HUES64 (cell line): ENCODE data around the gene DMKN.

ENCODE experiments used
- H3K27ac ChIP-seq: 2 replicates; pipeline ENCODE4 v1.7.0; 2013; ENCODE audit warnings: low read depth, low read length, inconsistent platforms
- H3K27me3 ChIP-seq: 2 replicates; pipeline ENCODE4 v1.6.1; 2013; ENCODE audit warnings: mild to moderate bottlenecking, low read length; ENCODE audit not compliant: insufficient read depth
- H3K36me3 ChIP-seq: 2 replicates; pipeline ENCODE4 v1.6.1; 2013; ENCODE audit warnings: mild to moderate bottlenecking, low read length; ENCODE audit not compliant: insufficient read depth
- H3K4me1 ChIP-seq: 2 replicates; pipeline ENCODE4 v1.6.1; 2013; ENCODE audit warnings: mild to moderate bottlenecking, low read length, moderate library complexity; ENCODE audit not compliant: insufficient read depth
- H3K4me3 ChIP-seq: 2 replicates; pipeline ENCODE4 v1.5.1; 2013; ENCODE audit warnings: mild to moderate bottlenecking, low read length, moderate library complexity
- H3K9ac ChIP-seq: 2 replicates; pipeline ENCODE4 v1.6.1; 2013; ENCODE audit warnings: mild to moderate bottlenecking, low read depth, low read length
- H3K9me3 ChIP-seq: 2 replicates; pipeline ENCODE4 v1.6.1; 2013; ENCODE audit warnings: low read depth, low read length; ENCODE audit not compliant: insufficient read depth
- WGBS: fragments of 150-250, 120-280 bp; methylation state at CpG from one replicate; pipeline ENCODE4 v1.1.7; 2013; ENCODE audit warnings: missing lambda C conversion rate; 5-methylcytosine and 5-hydroxymethylcytosine counted together

The DMKN gene

DNA sequence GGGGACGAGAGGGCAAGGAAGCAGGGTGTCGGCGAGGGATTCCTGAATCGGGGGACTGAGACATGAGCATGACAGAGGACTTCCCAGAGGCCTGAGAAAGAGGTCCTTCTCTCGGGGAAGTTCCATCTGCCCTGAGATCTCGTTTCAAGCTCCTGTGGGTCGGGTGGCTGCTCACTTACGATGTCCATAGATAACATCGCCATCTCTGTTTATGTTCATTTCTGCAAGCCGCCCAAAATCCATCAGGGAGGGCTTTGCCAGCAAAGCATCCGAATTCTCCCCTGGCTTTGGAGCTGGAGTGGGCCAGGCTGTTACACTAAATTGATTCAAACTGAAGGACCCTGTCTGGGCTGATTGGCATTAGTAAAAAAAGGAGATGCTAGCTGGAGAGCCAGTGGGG is 5.9 kb downstream of the DMKN start:
- Histone ChIP-seq H3K36me3 (peaks cover 53% of the 10 kb centered on the region), H3K4me3 (no peak overlapping the region), H3K9ac (no peak overlapping the region), H3K9me3 (no peaks in the 10 kb centered on the region), H3K4me1 (peaks cover 8% of the 10 kb centered on the region; the same call in 1 of the 2 replicates), H3K27me3 (peaks cover 8% of the 10 kb centered on the region), H3K27ac (no peak overlapping the region)
- WGBS = 95% methylated on average over 11 of the region's 11 CpGs

DNA sequence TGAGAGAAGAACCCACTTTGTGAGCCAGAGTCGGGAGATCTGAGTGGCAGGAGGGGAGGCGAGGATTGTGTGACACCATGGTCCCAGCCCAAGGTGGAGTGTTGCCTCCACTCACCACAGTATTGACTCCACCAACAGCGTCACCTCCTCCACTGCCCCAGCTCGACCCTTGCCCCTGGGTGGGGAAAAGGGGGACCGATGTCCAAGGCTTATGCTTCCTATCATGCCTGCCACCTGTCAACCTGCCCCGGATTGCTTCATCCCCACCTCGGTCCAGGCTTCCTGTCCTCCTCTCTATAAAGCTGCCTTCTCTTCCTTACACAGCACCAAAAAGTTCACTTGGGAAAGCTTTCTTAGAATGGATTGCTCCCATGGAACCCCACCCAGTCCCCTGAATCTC is 7.4 kb downstream of the DMKN start:
- peaks cover 5% of the 10 kb centered on the region for H3K27me3 ChIP-seq
- H3K4me1 ChIP-seq = peaks cover 8% of the 10 kb centered on the region; the same call in 1 of the 2 replicates
- 94% methylated on average over 7 of the region's 7 CpGs for WGBS
- H3K9me3 ChIP-seq = no peaks in the 10 kb centered on the region
- H3K9ac ChIP-seq = no peak overlapping the region
- H3K27ac ChIP-seq = no peak overlapping the region
- H3K36me3 ChIP-seq = peaks cover 66% of the 10 kb centered on the region
- H3K4me3 ChIP-seq = no peak overlapping the region

DNA sequence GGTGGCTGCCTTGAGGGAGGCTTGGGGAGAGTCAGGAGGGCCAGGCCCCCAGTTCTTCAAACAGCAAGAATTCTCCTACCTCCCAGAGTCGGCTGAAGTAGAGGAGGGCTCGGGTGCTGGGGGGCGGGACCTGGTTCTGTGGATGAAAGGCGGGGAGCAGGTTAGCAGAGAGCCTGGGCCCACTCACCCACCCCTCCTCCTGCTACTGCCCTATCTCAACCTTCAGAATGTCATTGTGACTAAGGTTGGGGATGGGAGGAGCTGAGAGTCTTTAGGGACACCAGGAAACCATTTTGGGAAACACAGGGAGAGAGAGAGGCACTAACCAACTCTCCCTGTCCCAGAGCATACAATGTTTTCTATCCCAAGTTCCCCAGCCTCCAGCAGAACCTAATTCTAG is 10.7 kb downstream of the DMKN start:
- Histone ChIP-seq H3K9ac (no peak overlapping the region), H3K27ac (no peak overlapping the region), H3K4me1 (no peaks in the 10 kb centered on the region), H3K36me3 (peaks cover 93% of the 10 kb centered on the region), H3K9me3 (no peaks in the 10 kb centered on the region), H3K4me3 (no peak overlapping the region), H3K27me3 (no peaks in the 10 kb centered on the region)
- no CpG with 5 or more reads among the region's 4 CpGs for WGBS

DNA sequence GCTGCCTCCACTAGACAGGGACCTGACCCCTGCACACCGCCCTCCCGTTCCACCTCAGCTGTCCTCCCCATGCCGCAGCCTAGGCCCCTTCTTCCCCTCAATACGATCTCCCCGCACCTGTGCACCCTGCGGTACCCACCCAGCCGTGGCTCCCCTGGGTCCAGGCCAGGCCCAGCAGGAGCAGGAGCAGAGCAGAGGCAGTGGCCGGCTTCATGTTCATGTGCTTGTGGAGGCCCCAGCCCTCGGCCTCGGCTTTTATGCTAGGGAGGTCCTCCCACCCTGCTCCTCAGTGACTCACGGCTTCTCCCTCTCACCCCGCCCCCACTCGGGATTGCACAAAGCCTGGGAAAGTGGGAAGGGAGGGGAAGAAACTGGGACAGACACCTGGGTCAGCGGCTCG is 11.8 kb downstream of the DMKN start:
- Histone ChIP-seq H3K36me3 (peaks cover 86% of the 10 kb centered on the region), H3K27me3 (no peaks in the 10 kb centered on the region), H3K27ac (no peak overlapping the region), H3K4me3 (no peak overlapping the region), H3K9ac (no peak overlapping the region), H3K4me1 (no peaks in the 10 kb centered on the region), H3K9me3 (no peaks in the 10 kb centered on the region)
- 84% methylated on average over 10 of the region's 15 CpGs for WGBS

DNA sequence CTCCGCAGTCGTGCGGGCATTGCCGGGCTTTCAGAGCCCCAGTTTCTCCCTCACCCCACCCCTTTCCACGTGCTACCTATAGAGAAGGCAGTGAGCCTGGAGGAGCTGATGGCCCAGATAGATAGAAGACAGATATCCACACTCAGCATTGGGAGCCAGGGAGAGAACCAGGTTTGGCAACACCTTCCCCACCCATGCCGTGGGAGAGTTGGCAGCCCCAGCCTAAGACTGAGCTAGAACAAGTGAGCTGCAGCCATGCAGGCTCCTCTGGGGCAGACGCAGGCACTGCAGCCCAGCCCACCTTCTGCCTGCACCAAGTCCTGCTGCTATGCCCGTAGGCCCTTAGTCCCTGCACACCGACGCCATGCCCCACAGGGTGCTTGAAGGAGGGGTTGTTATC is 12.8 kb downstream of the DMKN start:
- 99% methylated on average over 6 of the region's 10 CpGs for WGBS
- Histone ChIP-seq H3K27me3 (no peaks in the 10 kb centered on the region), H3K9ac (no peak overlapping the region), H3K27ac (no peak overlapping the region), H3K4me3 (no peak overlapping the region), H3K36me3 (peaks cover 77% of the 10 kb centered on the region), H3K9me3 (no peaks in the 10 kb centered on the region), H3K4me1 (no peaks in the 10 kb centered on the region)

DNA sequence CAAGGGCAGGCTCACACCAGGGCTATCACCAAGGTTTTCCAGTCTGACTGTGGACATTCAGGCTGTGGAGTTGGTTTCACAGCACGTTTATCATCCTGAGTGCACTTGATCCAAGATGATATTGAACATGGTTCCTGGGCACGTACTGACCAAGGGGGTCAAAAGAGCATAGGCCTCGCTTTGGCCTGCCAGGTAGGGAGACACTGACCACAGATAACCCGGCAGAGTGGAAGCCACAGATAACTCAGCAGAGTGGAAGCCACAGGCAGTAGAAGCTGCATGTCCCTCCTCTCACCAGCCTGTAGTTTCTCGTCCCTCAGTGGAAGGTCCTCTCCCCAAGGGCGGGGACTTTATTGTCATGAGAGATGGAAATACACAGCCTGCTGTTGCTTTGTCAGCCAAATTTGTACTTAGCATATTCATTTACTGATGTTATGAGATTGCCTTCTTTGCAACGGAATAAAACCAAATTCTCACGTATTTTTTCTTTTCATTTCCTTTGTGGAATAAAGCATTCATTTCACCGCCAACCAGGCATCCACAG is 14.4 kb downstream of the DMKN start:
- Histone ChIP-seq H3K27ac (no peak overlapping the region), H3K4me1 (no peaks in the 10 kb centered on the region), H3K27me3 (no peaks in the 10 kb centered on the region), H3K9ac (no peak overlapping the region), H3K9me3 (no peaks in the 10 kb centered on the region), H3K4me3 (no peak overlapping the region), H3K36me3 (peaks cover 61% of the 10 kb centered on the region)
- WGBS = 81% methylated on average over 9 of the region's 9 CpGs

DNA sequence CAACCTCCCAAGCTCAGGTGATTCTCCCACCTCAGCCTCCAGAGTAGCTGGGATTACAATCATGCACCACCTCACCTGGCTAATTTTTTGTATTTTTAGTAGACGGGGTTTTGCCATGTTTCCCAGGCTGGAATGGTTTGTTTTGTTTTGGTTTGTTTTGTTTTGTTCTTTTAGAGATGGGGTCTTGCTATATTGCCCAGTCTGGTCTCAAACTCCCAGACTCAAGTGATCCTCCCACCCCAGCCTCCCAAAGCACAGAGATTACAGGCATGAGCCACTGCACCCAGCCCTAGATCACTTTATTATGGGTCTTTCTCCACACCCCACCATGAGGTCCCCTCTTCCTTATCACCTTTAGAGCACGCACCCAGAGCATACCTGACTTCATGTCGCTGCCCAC is 15.2 kb downstream of the DMKN start:
- Histone ChIP-seq H3K4me1 (no peaks in the 10 kb centered on the region), H3K4me3 (no peak overlapping the region), H3K9ac (no peak overlapping the region), H3K36me3 (peaks cover 55% of the 10 kb centered on the region), H3K27ac (no peak overlapping the region), H3K9me3 (no peaks in the 10 kb centered on the region), H3K27me3 (no peaks in the 10 kb centered on the region)
- WGBS = 95% methylated on average over 2 of the region's 3 CpGs

DNA sequence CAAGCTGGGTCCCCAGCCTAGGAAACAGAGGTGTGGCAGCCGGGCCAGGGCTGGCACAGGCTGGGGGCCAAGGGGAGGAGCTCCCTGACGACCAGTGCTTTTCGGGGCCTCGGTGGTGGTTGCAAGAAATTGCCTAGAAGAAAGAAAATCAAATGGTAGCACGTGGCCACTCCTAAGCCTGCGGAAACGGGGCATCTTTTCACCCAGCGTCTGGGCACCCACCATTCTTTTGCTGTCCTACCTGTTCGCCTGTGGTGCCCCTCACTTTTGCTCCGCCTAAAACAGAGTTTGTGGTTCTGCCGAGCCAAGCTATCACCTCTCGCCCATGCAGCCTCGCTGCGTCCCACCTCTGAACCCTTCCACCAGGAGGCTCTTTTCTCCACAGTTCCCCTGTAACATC is 16.0 kb downstream of the DMKN start:
- no peak overlapping the region for H3K27ac ChIP-seq
- H3K27me3 ChIP-seq = no peaks in the 10 kb centered on the region
- H3K9me3 ChIP-seq = no peaks in the 10 kb centered on the region
- H3K36me3 ChIP-seq = peaks cover 47% of the 10 kb centered on the region
- 91% methylated on average over 14 of the region's 14 CpGs for WGBS
- H3K4me3 ChIP-seq = no peak overlapping the region
- H3K9ac ChIP-seq = no peak overlapping the region
- no peaks in the 10 kb centered on the region for H3K4me1 ChIP-seq

DNA sequence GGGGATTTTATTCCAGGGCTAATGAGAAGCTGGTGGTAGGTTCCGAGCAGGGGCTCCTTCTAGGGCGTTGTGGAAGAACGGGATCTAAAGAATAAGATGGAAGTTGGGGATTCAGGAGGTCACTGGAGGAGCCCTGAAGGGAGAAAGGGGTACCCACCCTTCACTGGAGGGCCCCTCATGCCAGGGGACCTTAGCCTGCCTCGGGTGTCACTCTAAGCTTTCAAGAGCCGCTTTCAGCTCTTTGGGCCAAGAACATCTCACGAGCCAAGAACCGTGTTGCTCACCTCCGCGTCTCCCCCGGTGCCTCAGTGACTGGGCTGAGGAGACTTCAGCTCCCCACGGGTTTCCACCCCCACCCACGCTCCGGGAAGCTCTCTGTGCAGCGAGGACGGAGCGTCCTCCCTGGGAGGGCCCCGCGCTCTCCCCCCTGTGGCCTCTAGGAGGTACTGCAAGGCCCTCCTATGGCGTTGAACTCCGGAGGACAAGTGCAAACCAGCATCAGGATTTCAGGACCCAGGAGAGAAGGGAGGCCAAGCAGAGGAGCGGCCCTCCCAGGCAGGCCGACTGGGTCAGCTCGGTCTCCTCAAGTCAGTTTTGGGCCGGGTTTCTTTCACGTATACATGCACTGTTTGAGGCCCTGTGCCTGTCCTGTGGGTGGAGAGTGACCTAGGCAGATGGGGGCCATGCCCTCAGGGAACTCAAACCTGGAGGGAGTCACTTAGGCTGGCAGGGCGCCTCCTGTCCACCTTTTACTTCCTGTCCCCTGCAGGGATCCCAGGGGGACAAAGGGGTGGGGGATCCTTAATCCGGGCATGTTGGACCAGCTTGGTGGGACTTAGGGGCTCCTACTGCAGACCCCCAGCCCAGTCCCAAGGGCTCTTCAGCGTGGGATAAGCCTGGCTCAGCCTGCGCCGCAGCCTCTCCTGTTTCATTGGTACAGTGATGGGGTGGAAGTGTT is 18.1 kb downstream of the DMKN start:
- Histone ChIP-seq H3K4me1 (no peaks in the 10 kb centered on the region), H3K9me3 (no peaks in the 10 kb centered on the region), H3K4me3 (no peak overlapping the region), H3K9ac (no peak overlapping the region), H3K27me3 (no peaks in the 10 kb centered on the region), H3K27ac (no peak overlapping the region), H3K36me3 (peaks cover 29% of the 10 kb centered on the region)
- WGBS = 36% methylated on average over 30 of the region's 30 CpGs

DNA sequence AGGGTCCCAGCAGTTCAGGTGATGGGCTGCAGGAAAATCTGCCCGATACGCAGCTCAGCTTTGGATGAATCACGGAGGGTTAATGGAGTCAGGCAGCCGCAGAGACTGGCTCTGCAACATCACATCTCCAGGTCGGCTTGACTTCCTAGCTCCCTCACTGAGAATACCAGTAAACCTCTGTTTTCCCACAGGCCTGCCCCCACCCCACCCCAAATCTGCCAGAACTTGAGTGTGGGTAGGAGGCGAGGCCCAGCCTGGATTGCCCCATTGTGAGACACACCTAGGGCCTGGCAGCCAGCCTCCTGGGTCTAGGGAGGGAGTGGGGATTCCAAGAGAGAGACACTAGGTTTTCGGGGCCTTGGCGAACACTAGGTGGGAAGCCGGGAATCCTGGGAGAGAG is 19.5 kb downstream of the DMKN start:
- WGBS = 89% methylated on average over 9 of the region's 9 CpGs
- no peaks in the 10 kb centered on the region for H3K9me3 ChIP-seq
- H3K4me1 ChIP-seq = no peaks in the 10 kb centered on the region
- no peak overlapping the region for H3K4me3 ChIP-seq
- no peaks in the 10 kb centered on the region for H3K27me3 ChIP-seq
- no peak overlapping the region for H3K9ac ChIP-seq
- peaks cover 15% of the 10 kb centered on the region for H3K36me3 ChIP-seq
- H3K27ac ChIP-seq = no peak overlapping the region

DNA sequence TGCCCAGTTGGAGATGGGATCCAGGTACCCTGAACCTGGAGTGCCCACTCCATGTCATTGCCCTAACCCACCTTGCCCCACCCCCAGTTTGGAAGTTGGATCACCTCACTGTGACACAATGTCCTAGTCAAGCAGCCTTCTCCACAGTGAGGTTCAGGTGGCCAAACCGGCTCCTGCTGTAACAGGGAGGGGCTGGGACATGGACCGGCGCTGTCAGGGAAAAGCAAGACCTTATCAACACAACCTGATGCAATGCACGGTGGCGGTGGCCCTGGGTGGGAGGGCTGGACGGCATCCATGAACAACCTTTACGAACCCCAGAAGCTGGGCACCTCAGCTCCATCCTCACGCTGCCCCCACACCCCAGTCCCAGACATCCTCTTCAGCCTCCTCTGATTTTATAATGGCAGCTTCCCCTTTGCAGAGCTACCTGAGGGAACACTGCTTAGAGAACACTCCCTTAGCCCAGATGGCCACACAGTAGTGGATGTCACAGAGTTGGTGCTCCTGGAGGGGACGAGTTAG is 21.6 kb downstream of the DMKN start:
- Histone ChIP-seq H3K27ac (no peak overlapping the region), H3K27me3 (no peaks in the 10 kb centered on the region), H3K9ac (no peak overlapping the region), H3K36me3 (no peaks in the 10 kb centered on the region), H3K4me1 (no peaks in the 10 kb centered on the region), H3K4me3 (no peak overlapping the region), H3K9me3 (no peaks in the 10 kb centered on the region)
- 93% methylated on average over 9 of the region's 9 CpGs for WGBS
